IMR-90 (cell line): ENCODE results near the gene FAAH2. TPM values are rescaled to one million over a fixed set of nuclear protein-coding genes. Genes with fewer than 3 reads are reported as not detected.

Source experiments
- ATAC-seq: fragments of 200-7000 bp; cut with Tn5 transposase; 2 replicates; pipeline ENCODE4 v1.9.1; 2020; ENCODE audit warnings: low read depth, mild to moderate bottlenecking, moderate library complexity
- BruUV-seq: library from RNA; stranded (reverse); fragments of 400-500 nt; replicated peaks from 2 replicates; lab custom pipeline; 2021; lab: Mats Ljungman, UMichigan
- CTCF ChIA-PET: fragments of 300-600 bp; formaldehyde crosslinking; extraction: SDS; loops from one replicate; lab custom pipeline; 2021; ENCODE audit warnings: antibody characterized with exemption; lab: Yijun Ruan, JAX
- POLR2A ChIA-PET: fragments of 300-600 bp; sonication (Branson Sonifier 250); formaldehyde crosslinking; loops from one replicate; lab custom pipeline; 2022; ENCODE audit warnings: antibody characterized with exemption; ENCODE audit not compliant: unreplicated experiment; lab: Charles Lee
- DNase-seq: peaks from one replicate; pipeline ENCODE4 v3.0.0; 2013
- H2AFZ ChIP-seq: replicated peaks from 2 replicates; pipeline ENCODE3; 2013; ENCODE audit warnings: low read length, mild to moderate bottlenecking; ENCODE audit not compliant: poor library complexity
- H2AK5ac ChIP-seq: 2 replicates; pipeline ENCODE4 v1.6.1; 2013; ENCODE audit warnings: low read depth, low read length, inconsistent platforms
- H2AK9ac ChIP-seq: replicated peaks from 2 replicates; pipeline ENCODE3; 2013; ENCODE audit warnings: mild to moderate bottlenecking, low read depth, low read length, moderate library complexity; ENCODE audit not compliant: poor library complexity
- H2BK120ac ChIP-seq: 2 replicates; pipeline ENCODE4 v1.6.1; 2013; ENCODE audit warnings: low read depth, low read length, inconsistent platforms
- H2BK15ac ChIP-seq: 3 replicates; pipeline ENCODE4 v1.6.1; 2013; ENCODE audit warnings: low read depth, low read length, inconsistent platforms
- H2BK20ac ChIP-seq: 2 replicates; pipeline ENCODE4 v1.6.1; 2013; ENCODE audit warnings: low read depth, mild to moderate bottlenecking, inconsistent platforms, low read length, moderate library complexity
- H2BK5ac ChIP-seq: 2 replicates; pipeline ENCODE4 v1.6.1; 2013; ENCODE audit warnings: mild to moderate bottlenecking, low read depth, low read length, inconsistent platforms; ENCODE audit not compliant: poor library complexity, severe bottlenecking
- H3K14ac ChIP-seq: replicated peaks from 2 replicates; pipeline ENCODE4 v1.6.1; 2013; ENCODE audit warnings: low read depth, low read length, inconsistent platforms
- H3K18ac ChIP-seq: 2 replicates; pipeline ENCODE4 v1.6.1; 2013; ENCODE audit warnings: low read depth, low read length, control low read depth
- H3K23ac ChIP-seq: 2 replicates; pipeline ENCODE4 v1.6.1; 2013; ENCODE audit warnings: low read depth, low read length, inconsistent platforms
- H3K27ac ChIP-seq: 2 replicates; pipeline ENCODE4 v1.5.1; 2013; ENCODE audit warnings: mild to moderate bottlenecking, control low read depth, low read length; ENCODE audit not compliant: insufficient read depth
- H3K27me3 ChIP-seq: 2 replicates; pipeline ENCODE4 v1.6.1; 2013; ENCODE audit warnings: low read length; ENCODE audit not compliant: control insufficient read depth, insufficient read depth
- H3K36me3 ChIP-seq: 2 replicates; pipeline ENCODE4 v1.6.1; 2013; ENCODE audit warnings: low read length, mixed read lengths; ENCODE audit not compliant: control insufficient read depth, insufficient read depth
- H3K4ac ChIP-seq: 2 replicates; pipeline ENCODE4 v1.6.1; 2013; ENCODE audit warnings: low read depth, low read length, inconsistent platforms
- H3K4me1 ChIP-seq: 2 replicates; pipeline ENCODE4 v1.6.1; 2013; ENCODE audit warnings: low read length, mixed read lengths; ENCODE audit not compliant: control insufficient read depth, insufficient read depth
- H3K4me2 ChIP-seq: 2 replicates; pipeline ENCODE4 v1.6.1; 2013; ENCODE audit warnings: low read depth, mild to moderate bottlenecking, control low read depth, low read length, moderate library complexity
- H3K4me3 ChIP-seq: 2 replicates; pipeline ENCODE4 v1.5.1; 2013; ENCODE audit warnings: low read depth, mild to moderate bottlenecking, control low read depth, low read length, moderate library complexity; ENCODE audit not compliant: insufficient read depth
- H3K56ac ChIP-seq: 2 replicates; pipeline ENCODE4 v1.6.1; 2013; ENCODE audit warnings: low read length, inconsistent platforms; ENCODE audit not compliant: insufficient read depth; ENCODE audit errors: extremely low read depth
- H3K79me1 ChIP-seq, 2 experiments: 2 replicates each; pipeline ENCODE4 v1.6.1; 2013; ENCODE audit warnings: low read length in 2 of 2, inconsistent platforms in 1 of 2, low read depth in 1 of 2
- H3K9ac ChIP-seq: 2 replicates; pipeline ENCODE4 v1.6.1; 2013; ENCODE audit warnings: low read depth, low read length, control low read depth
- H3K9me1 ChIP-seq: 2 replicates; pipeline ENCODE4 v1.6.1; 2013; ENCODE audit warnings: low read length, inconsistent platforms; ENCODE audit not compliant: insufficient read depth
- H3K9me3 ChIP-seq: 2 replicates; pipeline ENCODE4 v1.6.1; 2013; ENCODE audit warnings: low read length; ENCODE audit not compliant: control insufficient read depth, insufficient read depth
- H4K20me1 ChIP-seq: 2 replicates; pipeline ENCODE4 v1.6.1; 2013; ENCODE audit warnings: low read length, inconsistent platforms; ENCODE audit not compliant: insufficient read depth
- H4K5ac ChIP-seq: 2 replicates; pipeline ENCODE4 v1.6.1; 2013; ENCODE audit warnings: mild to moderate bottlenecking, low read depth, low read length, control low read depth
- H4K8ac ChIP-seq, 2 experiments: 2 replicates each; pipeline ENCODE4 v1.6.1; 2013; ENCODE audit warnings: low read depth in 2 of 2, low read length in 2 of 2, control low read depth in 1 of 2, inconsistent platforms in 1 of 2
- H4K91ac ChIP-seq: 2 replicates; pipeline ENCODE4 v1.6.1; 2013; ENCODE audit warnings: low read depth, low read length, inconsistent platforms; ENCODE audit not compliant: insufficient read depth
- MAFK ChIP-seq: IDR thresholded peaks from 2 replicates; pipeline ENCODE4 v1.6.1; 2012; ENCODE audit warnings: low read depth, low read length, improper control_type of control experiment
- POLR2A ChIP-seq: IDR thresholded peaks from 2 replicates; pipeline ENCODE4 v1.6.1; 2012; ENCODE audit warnings: mild to moderate bottlenecking, low read depth, low read length
- WGBS, 2 experiments: methylation state at CpG; one replicate each; pipeline versions ENCODE4 v1.1.5 to v1.1.7; 2013; ENCODE audit warnings: missing lambda C conversion rate in 2 of 2; ENCODE audit not compliant: insufficient read length in 1 of 2; ENCODE audit errors: extremely low coverage in 2 of 2; 5-methylcytosine and 5-hydroxymethylcytosine counted together
- dilution Hi-C: fragments of 300-500 bp; cut with HindIII; formaldehyde crosslinking; loops from one replicate; pipeline ENCODE4 v1.14.3; 2018; ENCODE audit warnings: low sequenced_read_pairs; ENCODE audit not compliant: unreplicated experiment
- in situ Hi-C: fragments of 300-500 bp; cut with MboI; formaldehyde crosslinking; loops from 3 replicates; pipeline ENCODE4 v1.14.3; 2019; ENCODE audit warnings: low sequenced_read_pairs, inconsistent platforms, mixed read lengths
- intact Hi-C: fragments of 100-400 bp; cut with micrococcal nuclease; formaldehyde crosslinking; loops from 2 replicates; pipeline ENCODE4 v1.10.0; 2022
- polyA plus RNA-seq, 3 experiments: library from polyadenylated mRNA; depleted of rRNA; stranded (reverse); fragments of >200 nt; gene quantifications; 2 replicates each; pipeline ENCODE4 v1.2.3, GENCODE V29; 2012; ENCODE audit warnings: low replicate concordance in 1 of 3
- total RNA-seq: library from RNA; depleted of rRNA; stranded (reverse); fragments of >200 nt; gene quantifications from 2 replicates; pipeline ENCODE4 v1.2.3, GENCODE V29; 2012

The FAAH2 gene
- total and polyA plus RNA-seq, 2 of the 4 experiments (the other 2 are of a cell fraction): not detected

DNA sequence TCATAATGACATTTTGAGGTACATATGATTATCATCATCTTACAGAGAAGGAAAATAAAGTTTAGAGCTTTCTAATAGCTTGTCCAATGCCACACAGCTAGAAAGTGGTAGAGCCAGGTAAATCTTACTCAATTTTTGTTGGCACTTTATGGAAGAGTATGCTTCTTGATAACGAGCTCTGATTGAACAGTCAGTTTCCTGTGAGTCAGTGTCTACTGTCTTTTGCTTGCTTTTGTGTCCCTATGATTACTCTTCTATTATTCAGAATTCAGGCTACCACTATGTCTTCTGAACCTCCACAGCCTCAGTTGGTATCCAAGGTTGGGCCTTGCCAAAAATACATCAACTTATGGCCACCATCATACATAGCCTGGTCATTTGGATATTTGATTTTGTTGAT, 2.6 kb downstream of the FAAH2 start:
- Histone ChIP-seq H3K9me3 (peaks cover under 1% of the 10 kb centered on the region; the same call in 1 of the 2 replicates), H2BK15ac (no peak overlapping the region), H2BK120ac (no peak overlapping the region), H3K36me3 (no peaks in the 10 kb centered on the region), H2BK5ac (no peak overlapping the region), H3K4me3 (no peak overlapping the region), H3K23ac (no peak overlapping the region), H4K20me1 (no peaks in the 10 kb centered on the region), H3K27ac (no peak overlapping the region), H4K8ac (no peak overlapping the region), H3K4me2 (no peak overlapping the region), H3K56ac (no peak overlapping the region), H3K14ac (no peak overlapping the region), H3K9ac (no peak overlapping the region), H3K27me3 (no peaks in the 10 kb centered on the region), H3K18ac (no peak overlapping the region), H2AK9ac (no peak overlapping the region), H2AFZ (no peak overlapping the region), H3K79me1 (no peaks in the 10 kb centered on the region), H3K4me1 (no peaks in the 10 kb centered on the region), H4K5ac (no peak overlapping the region), H2AK5ac (no peak overlapping the region), H3K4ac (no peak overlapping the region), H3K9me1 (no peaks in the 10 kb centered on the region), H4K91ac (no peak overlapping the region), H2BK20ac (no peak overlapping the region)
- DNase-seq (no peak), ATAC-seq (no peak)
- dilution Hi-C loops: no loop called here
- intact Hi-C loops: no loop called here
- CTCF ChIA-PET: no interaction called here
- no TSS peak for BruUV-seq
- TF ChIP-seq POLR2A (no peak), MAFK (no peak)
- in situ Hi-C loops: no loop called here
- WGBS, 2 experiments: no CpG with 5 or more reads among the region's 1 CpG
- POLR2A ChIA-PET: no interaction called here
